Transverse colon (tissue), 4 donors: ENCODE results near the gene PSEN2. TPM values are rescaled to one million over a fixed set of nuclear protein-coding genes. Genes with fewer than 3 reads are reported as not detected.

Experiments used
- DNase-seq: peaks from one replicate; pipeline ENCODE4 v3.0.0-alpha.2; 2019
- H3K27ac ChIP-seq, 4 donors: fragments of 200-600 bp; sonication (generic); 2 replicates each; pipeline ENCODE4 v1.5.1; 2016 to 2018; ENCODE audit warnings: inconsistent platforms in 4 of 4
- H3K27me3 ChIP-seq: fragments of 200-600 bp; sonication (generic); 2 replicates; pipeline ENCODE4 v1.5.1; 2017; ENCODE audit warnings: inconsistent platforms
- H3K36me3 ChIP-seq, 4 donors: fragments of 200-600 bp; sonication (generic); 2 replicates each; pipeline ENCODE4 v1.5.1; 2017 to 2019; ENCODE audit warnings: inconsistent platforms in 4 of 4
- H3K4me1 ChIP-seq, 4 donors: fragments of 200-600 bp; sonication (generic); 2 replicates each; pipeline ENCODE4 v1.5.1; 2017 to 2020; ENCODE audit warnings: inconsistent platforms in 4 of 4
- H3K4me3 ChIP-seq, 4 donors: fragments of 200-600 bp; sonication (generic); 1 replicate in 1 of 4; 2 replicates in 3 of 4; pipeline versions ENCODE4 v1.5.1 to v1.6.1; 2017 to 2019; ENCODE audit warnings: inconsistent platforms in 4 of 4
- H3K9me3 ChIP-seq, 2 donors: fragments of 200-600 bp; sonication (generic); 2 replicates each; pipeline ENCODE4 v1.5.1; 2017 to 2019; ENCODE audit warnings: inconsistent platforms in 2 of 2
- CTCF ChIP-seq, 5 experiments: fragments of 200-600 bp in 3 of 5; fragments of 450-650 bp in 2 of 5; sonication (generic) in 3 of 5; IDR thresholded peaks; 1 replicate in 2 of 5; 2 replicates in 3 of 5; pipeline ENCODE4 v1.5.1; 2016 to 2017; ENCODE audit warnings: antibody characterized with exemption in 5 of 5, inconsistent platforms in 3 of 5, mild to moderate bottlenecking in 2 of 5, moderate library complexity in 1 of 5
- EP300 ChIP-seq: sonication (generic); formaldehyde crosslinking; IDR thresholded peaks from one replicate; pipeline ENCODE4 v1.6.1; 2017; ENCODE audit warnings: antibody characterized with exemption, low read depth
- POLR2A ChIP-seq: fragments of 450-650 bp; IDR thresholded peaks from one replicate; pipeline ENCODE4 v1.6.1; 2016; ENCODE audit warnings: antibody characterized with exemption, mild to moderate bottlenecking, moderate library complexity
- POLR2AphosphoS5 ChIP-seq, 3 donors: sonication (generic); formaldehyde crosslinking; IDR thresholded peaks; one replicate each; pipeline ENCODE4 v1.6.1; 2016; ENCODE audit warnings: antibody characterized with exemption in 3 of 3
- WGBS, 2 donors: methylation state at CpG; one replicate each; pipeline ENCODE4 v1.1.5; 2018; ENCODE audit warnings: low coverage in 1 of 2; 5-methylcytosine and 5-hydroxymethylcytosine counted together
- in situ Hi-C, 4 donors: fragments of 200-750 bp; cut with MboI; loops; one replicate each; pipeline versions ENCODE4 v1.15.0 to v1.15.1; 2017; ENCODE audit warnings: low sequenced_read_pairs in 3 of 4, low pct_ligation_motif_present in 1 of 4, low pct_unique_long_range_greater_than_20kb in 1 of 4
- intact Hi-C: fragments of 100-400 bp; cut with DNase I; formaldehyde crosslinking; loops from one replicate; pipeline ENCODE4 v1.15.1; 2023; ENCODE audit warnings: low total_unique reads
- total RNA-seq, 4 donors: library from RNA; depleted of rRNA; stranded (reverse); fragments of >200 nt; gene quantifications; one replicate each; pipeline ENCODE4 v1.1.0, GENCODE V29; 2016

Gene PSEN2
- total RNA-seq, 4 donors from 2014 or later: 24.6 to 47.5 (median 35.6) TPM

DNA sequence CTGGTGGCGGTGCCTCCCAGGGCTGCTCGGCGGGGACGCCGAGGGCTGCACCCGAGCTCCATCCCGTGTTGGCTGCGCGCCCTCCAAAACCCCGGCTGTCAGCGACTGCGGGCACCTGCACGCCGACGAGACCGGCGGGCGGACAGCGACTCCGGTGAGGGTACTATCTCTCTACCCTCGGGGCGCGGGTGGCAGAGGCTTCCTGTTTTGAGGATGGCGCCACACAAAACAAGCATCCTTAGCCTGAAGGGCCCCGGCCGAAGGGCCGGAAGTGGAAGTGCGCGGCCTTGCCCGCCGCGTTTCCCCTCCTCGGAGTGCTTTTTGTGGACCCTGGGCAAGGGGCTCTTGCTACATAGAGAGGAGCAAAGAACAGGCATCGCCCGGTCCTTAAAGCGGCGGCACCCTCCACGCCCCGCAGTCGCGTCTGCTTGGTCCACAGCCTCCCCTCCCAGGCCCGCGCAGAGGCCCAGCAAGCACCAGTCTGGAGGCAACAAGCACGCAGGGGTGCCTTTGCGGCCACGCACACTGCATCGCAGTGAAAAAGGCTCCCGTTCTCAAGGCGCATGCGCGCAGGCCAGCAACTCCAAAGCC lies 69.1 kb downstream of the PSEN2 start:
- 0% methylated on average over 33 of the region's 51 CpGs; no CpG with 5 or more reads in 1 of the 2 donors for WGBS, 2 donors
- DNase-seq: peak; percentile 67
- Histone ChIP-seq H3K4me3 (peak overlapping the region; percentile 41 to 89 (median 54)), H3K27ac (peak overlapping the region; percentile 99 to 100 (median 100)), H3K27me3 (no peaks in the 10 kb centered on the region), H3K4me1 (peaks cover 34 to 58% (median 50%) of the 10 kb centered on the region in 4 donors), H3K36me3 (no peaks in the 10 kb centered on the region), H3K9me3 (peaks cover 3% of the 10 kb centered on the region in 2 donors)
- intact Hi-C loops: no loop called here
- in situ Hi-C loops: no loop called here
- TF ChIP-seq CTCF (IDR thresholded peaks at IDR 0.05) (no peak), POLR2A (peak; percentile 97), EP300 (no peak), POLR2AphosphoS5 (IDR thresholded peaks at IDR 0.05) (peak; percentile 94 to 98 (median 97))

DNA sequence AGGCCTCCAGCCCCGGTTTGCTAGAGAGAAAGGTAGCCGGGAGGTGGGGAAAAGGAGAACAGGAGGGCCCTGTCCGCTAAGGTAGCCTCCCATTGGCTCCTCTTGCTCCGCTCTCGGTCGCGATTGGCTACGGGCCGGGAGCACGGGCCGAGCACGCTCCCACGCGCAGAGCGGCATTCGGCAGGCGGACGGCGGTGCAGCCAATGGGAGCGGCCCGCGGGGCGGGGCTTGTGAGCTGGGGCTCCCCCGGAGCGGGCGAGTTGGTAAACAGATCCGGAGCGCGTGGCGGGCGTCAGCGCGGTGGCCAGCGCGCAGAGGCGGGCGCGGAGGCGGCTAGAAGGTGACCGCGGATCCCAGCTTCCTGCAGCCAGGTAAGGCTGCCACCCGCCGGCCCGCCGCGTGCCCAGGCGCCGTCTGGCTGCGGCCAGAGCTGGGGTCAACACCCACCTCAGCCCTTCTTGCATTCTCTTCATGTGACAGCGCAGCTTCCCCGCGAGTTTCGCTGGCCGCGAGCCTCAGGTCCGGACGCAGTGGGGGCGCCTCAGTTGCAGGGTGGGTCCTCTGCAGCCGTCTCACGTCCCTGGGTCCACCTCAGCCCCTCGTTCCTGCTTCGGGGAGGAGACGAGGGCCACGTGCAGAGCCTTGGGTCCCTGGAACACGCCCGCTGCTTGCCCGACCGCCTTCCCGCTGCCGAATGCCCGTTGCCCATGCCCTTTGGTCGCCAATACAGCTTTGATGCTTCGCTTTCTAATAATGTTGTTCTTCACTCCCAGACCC lies 69.8 kb downstream of the PSEN2 start, which contains the start of gene COQ8A:
Gene COQ8A (plus strand): TSS at position 266 of the 777 bp plus-strand sequence. CDS start 21,092 bp downstream, outside the sequence.
- intact Hi-C loops: no loop called here
- 1% methylated on average over 23 of the region's 73 CpGs; no CpG with 5 or more reads in 1 of the 2 donors for WGBS, 2 donors

GRCh38 chr1:226940806-226941067 lies 70.3 kb downstream of the PSEN2 start:
- in situ Hi-C loops: no loop called here
- DNase-seq: no peak
- TF ChIP-seq EP300 (no peak), POLR2A (no peak), CTCF (IDR thresholded peaks at IDR 0.05) (no peak), POLR2AphosphoS5 (IDR thresholded peaks at IDR 0.05) (no peak)
- H3K27ac ChIP-seq: peak overlapping the region; percentile 99 to 100 (median 100)
- no peaks in the 10 kb centered on the region for H3K27me3 ChIP-seq
- WGBS, 2 donors: 29% methylated on average over 6 of the region's 6 CpGs; no CpG with 5 or more reads in 1 of the 2 donors
- intact Hi-C loops: no loop called here
- H3K4me1 ChIP-seq: peaks cover 45 to 69% (median 62%) of the 10 kb centered on the region in 4 donors
- peak overlapping the region; percentile 59 to 95 (median 77) for H3K4me3 ChIP-seq
- H3K9me3 ChIP-seq: no peaks in the 10 kb centered on the region
- no peaks in the 10 kb centered on the region for H3K36me3 ChIP-seq

More for the DNA sequence above, 69.8 kb downstream of the PSEN2 start, which contains the start of gene COQ8A:
- Histone ChIP-seq H3K4me3 (peak within 1 kb of the TSS; percentile 59 to 95 (median 77)), H3K4me1 (peaks cover 41 to 64% (median 57%) of the 10 kb centered on the region in 4 donors), H3K9me3 (no peaks in the 10 kb centered on the region), H3K27me3 (no peaks in the 10 kb centered on the region), H3K27ac (peak within 1 kb of the TSS; percentile 99 to 100 (median 100)), H3K36me3 (no peaks in the 10 kb centered on the region)
- DNase-seq: peak; percentile 99
- in situ Hi-C loops: no loop called here
- no peak for TF ChIP-seq POLR2AphosphoS5 (IDR thresholded peaks at IDR 0.05)
- no peak for TF ChIP-seq EP300
- no peak for TF ChIP-seq POLR2A
- no peak for TF ChIP-seq CTCF (IDR thresholded peaks at IDR 0.05)

- in situ Hi-C loops (no loop called here), intact Hi-C loops (no loop called here)
- DNase-seq: no peak
- no peaks in the 10 kb centered on the region for H3K9me3 ChIP-seq
- 57 to 73% methylated on average over 2 to 3 of the region's 3 CpGs for WGBS, 2 donors
- H3K27me3 ChIP-seq: no peaks in the 10 kb centered on the region
- H3K36me3 ChIP-seq: no peaks in the 10 kb centered on the region
- H3K4me1 ChIP-seq: peaks cover 57 to 85% (median 79%) of the 10 kb centered on the region in 4 donors
- TF ChIP-seq POLR2AphosphoS5 (IDR thresholded peaks at IDR 0.05) (no peak), EP300 (no peak), CTCF (IDR thresholded peaks at IDR 0.05) (no peak), POLR2A (no peak)
- H3K4me3 ChIP-seq: no peak overlapping the region
- H3K27ac ChIP-seq: peak overlapping the region in 2 of 4 donors; percentile 18 to 86
These were observed 72.0 kb downstream of the PSEN2 start for GRCh38 chr1:226942392-226942791.
